Measurements from ENCODE around the gene GADL1.

DNA sequence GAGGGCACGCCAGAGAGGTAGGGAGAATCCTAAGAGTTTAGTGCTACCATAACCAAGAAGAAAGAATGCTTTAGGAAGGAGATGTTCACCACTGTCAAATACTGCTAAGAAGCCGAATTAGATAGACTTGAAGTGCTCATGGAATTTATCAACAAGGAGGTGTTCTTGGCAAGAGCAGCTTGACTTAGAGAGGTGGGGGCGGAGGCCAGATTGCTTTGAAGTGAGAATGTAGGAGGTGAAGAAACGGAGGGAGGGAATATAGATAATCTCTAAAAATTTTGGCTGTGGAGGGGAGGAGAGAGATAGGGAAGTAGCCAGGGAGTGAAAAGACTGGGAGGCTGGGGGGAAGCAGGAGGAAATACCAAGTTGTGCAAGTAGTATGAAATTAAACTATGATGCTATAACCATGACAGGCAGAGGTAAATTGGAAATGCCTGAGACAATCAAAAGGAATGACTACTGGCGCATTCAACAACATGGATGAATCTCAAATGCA is 35.5 kb downstream of the GADL1 start:
- TF ChIP-seq CTCF (IDR thresholded peaks at IDR 0.05) (no peak), POLR2A (IDR thresholded peaks at IDR 0.05) (no peak)
